Measurements from ENCODE around the gene CHTF8.
A peak's percentile ranks its signal among the peaks of the same experiment; 100 is the strongest.

CHTF8 gene

DNA sequence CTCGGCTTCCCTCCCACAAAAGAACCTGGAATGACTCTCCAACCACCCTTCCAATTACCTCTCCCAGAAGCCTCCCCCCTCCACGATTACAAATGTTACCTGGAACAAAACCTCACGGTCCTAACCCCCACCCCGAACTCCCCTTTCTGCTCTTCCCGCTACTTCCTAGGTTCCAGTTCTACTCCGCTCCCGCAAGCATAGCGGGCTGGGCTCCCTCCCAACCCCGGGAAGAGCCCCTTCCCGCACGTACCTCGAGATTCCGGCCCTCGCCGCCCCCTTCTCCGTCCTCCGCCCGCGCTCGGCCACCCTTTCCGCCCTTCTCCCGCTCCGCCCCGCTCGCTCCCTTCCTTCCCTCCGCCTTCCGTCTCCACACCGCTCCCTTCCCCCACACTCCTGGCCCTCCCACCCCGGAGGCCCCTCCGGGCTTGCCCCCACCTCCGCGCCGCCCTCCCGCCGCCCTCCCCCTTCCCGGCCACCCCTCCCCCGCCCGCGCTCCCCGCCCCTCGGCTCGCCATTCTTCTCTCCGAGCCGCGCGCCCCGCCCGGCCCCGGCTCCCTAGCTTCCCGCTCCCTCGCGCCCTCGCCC lies 457 bp downstream of the CHTF8 start (continued):
- TF ChIP-seq ZNF341 (tag by site-specific recombination; IDR thresholded peaks at IDR 0.05; ENCODE audit: low read depth), result peak; percentile 96
- no peak for TF ChIP-seq GLI2 (tag by site-specific recombination; IDR thresholded peaks at IDR 0.05; ENCODE audit: borderline replicate concordance, low read depth)
- peak; percentile 60; the same call in 1 of the 2 replicates for TF ChIP-seq ZBTB48 (tag by site-specific recombination; IDR thresholded peaks at IDR 0.05)
- no peak for TF ChIP-seq ZNF16 (tag by site-specific recombination; IDR thresholded peaks at IDR 0.05; ENCODE audit: low read depth)
- no peak for TF ChIP-seq ZNF548 (tag by site-specific recombination; IDR thresholded peaks at IDR 0.05)
- no peak for TF ChIP-seq ZNF426 (tag by site-specific recombination; IDR thresholded peaks at IDR 0.05)
- peak; percentile 90 for TF ChIP-seq EGR2 (tag by site-specific recombination; IDR thresholded peaks at IDR 0.05; ENCODE audit: low read depth)
- no peak for TF ChIP-seq ZNF114 (tag by site-specific recombination; IDR thresholded peaks at IDR 0.05)
- TF ChIP-seq ZNF701 (tag by site-specific recombination; IDR thresholded peaks at IDR 0.05), result no peak
- TF ChIP-seq, protein P1, sequence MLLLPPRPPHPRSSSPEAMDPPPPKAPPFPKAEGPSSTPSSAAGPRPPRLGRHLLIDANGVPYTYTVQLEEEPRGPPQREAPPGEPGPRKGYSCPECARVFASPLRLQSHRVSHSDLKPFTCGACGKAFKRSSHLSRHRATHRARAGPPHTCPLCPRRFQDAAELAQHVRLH (tag by site-specific recombination; IDR thresholded peaks at IDR 0.05), result peak; percentile 70
- TF ChIP-seq ZNF211 (tag by site-specific recombination; IDR thresholded peaks at IDR 0.05; ENCODE audit: low read depth), result no peak
- TF ChIP-seq, protein P2, sequence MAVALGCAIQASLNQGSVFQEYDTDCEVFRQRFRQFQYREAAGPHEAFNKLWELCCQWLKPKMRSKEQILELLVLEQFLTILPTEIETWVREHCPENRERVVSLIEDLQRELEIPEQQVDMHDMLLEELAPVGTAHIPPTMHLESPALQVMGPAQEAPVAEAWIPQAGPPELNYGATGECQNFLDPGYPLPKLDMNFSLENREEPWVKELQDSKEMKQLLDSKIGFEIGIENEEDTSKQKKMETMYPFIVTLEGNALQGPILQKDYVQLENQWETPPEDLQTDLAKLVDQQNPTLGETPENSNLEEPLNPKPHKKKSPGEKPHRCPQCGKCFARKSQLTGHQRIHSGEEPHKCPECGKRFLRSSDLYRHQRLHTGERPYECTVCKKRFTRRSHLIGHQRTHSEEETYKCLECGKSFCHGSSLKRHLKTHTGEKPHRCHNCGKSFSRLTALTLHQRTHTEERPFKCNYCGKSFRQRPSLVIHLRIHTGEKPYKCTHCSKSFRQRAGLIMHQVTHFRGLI (tag by site-specific recombination; IDR thresholded peaks at IDR 0.05), result no peak
- TF ChIP-seq ZNF624 (tag by site-specific recombination; IDR thresholded peaks at IDR 0.05), result no peak
- no peak for TF ChIP-seq TRIM28 (IDR thresholded peaks at IDR 0.05; ENCODE audit: borderline replicate concordance, low read length)
- TF ChIP-seq HOXA7 (CRISPR knock-in tag; IDR thresholded peaks at IDR 0.05; ENCODE audit: borderline replicate concordance), result no peak
- no peak for TF ChIP-seq ZNF514 (tag by site-specific recombination; IDR thresholded peaks at IDR 0.05)
- peak; percentile 51 for TF ChIP-seq SP7 (tag by site-specific recombination; IDR thresholded peaks at IDR 0.05)
- TF ChIP-seq OVOL3 (tag by site-specific recombination; IDR thresholded peaks at IDR 0.05), result peak; percentile 14; the same call in 1 of the 2 replicates
- peak; percentile 92 for TF ChIP-seq KLF16 (tag by site-specific recombination; IDR thresholded peaks at IDR 0.05)
- no peak for TF ChIP-seq ZNF621 (tag by site-specific recombination; IDR thresholded peaks at IDR 0.05)
- 0 out of 2 replicates have a peak, but pooled peaks have one; percentile 33 for TF ChIP-seq BCL11B (tag by site-specific recombination; IDR thresholded peaks at IDR 0.05; ENCODE audit: low read depth)
- no peak; the same call in 1 of the 2 replicates for TF ChIP-seq ZNF2 (tag by site-specific recombination; IDR thresholded peaks at IDR 0.05)
- TF ChIP-seq ZNF623 (tag by site-specific recombination; IDR thresholded peaks at IDR 0.05), result no peak
- TF ChIP-seq ZNF146 (tag by site-specific recombination; IDR thresholded peaks at IDR 0.05), result no peak
- TF ChIP-seq FEZF1 (tag by site-specific recombination; IDR thresholded peaks at IDR 0.05), result no peak
- no peak for TF ChIP-seq ZBTB1 (tag by site-specific recombination; IDR thresholded peaks at IDR 0.05)
- TF ChIP-seq ZNF670 (tag by site-specific recombination; IDR thresholded peaks at IDR 0.05; ENCODE audit: low read depth), result no peak
- peak; percentile 12; the same call in 1 of the 2 replicates for TF ChIP-seq ZBTB17 (tag by site-specific recombination; IDR thresholded peaks at IDR 0.05)
- TF ChIP-seq, protein P3, sequence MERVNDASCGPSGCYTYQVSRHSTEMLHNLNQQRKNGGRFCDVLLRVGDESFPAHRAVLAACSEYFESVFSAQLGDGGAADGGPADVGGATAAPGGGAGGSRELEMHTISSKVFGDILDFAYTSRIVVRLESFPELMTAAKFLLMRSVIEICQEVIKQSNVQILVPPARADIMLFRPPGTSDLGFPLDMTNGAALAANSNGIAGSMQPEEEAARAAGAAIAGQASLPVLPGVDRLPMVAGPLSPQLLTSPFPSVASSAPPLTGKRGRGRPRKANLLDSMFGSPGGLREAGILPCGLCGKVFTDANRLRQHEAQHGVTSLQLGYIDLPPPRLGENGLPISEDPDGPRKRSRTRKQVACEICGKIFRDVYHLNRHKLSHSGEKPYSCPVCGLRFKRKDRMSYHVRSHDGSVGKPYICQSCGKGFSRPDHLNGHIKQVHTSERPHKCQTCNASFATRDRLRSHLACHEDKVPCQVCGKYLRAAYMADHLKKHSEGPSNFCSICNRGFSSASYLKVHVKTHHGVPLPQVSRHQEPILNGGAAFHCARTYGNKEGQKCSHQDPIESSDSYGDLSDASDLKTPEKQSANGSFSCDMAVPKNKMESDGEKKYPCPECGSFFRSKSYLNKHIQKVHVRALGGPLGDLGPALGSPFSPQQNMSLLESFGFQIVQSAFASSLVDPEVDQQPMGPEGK (tag by site-specific recombination; IDR thresholded peaks at IDR 0.05), result peak; percentile 52; the same call in 1 of the 2 replicates
- TF ChIP-seq ZBTB7A (tag by site-specific recombination; IDR thresholded peaks at IDR 0.05; ENCODE audit: low read depth), result no peak
- no peak for TF ChIP-seq ZNF37A (tag by site-specific recombination; IDR thresholded peaks at IDR 0.05)
- no peak for TF ChIP-seq ZNF560 (tag by site-specific recombination; IDR thresholded peaks at IDR 0.05; ENCODE audit: borderline replicate concordance)
- no peak for TF ChIP-seq ZNF404 (tag by site-specific recombination; IDR thresholded peaks at IDR 0.05)
- TF ChIP-seq ZFP37 (tag by site-specific recombination; IDR thresholded peaks at IDR 0.05), result no peak
- TF ChIP-seq, protein P4, sequence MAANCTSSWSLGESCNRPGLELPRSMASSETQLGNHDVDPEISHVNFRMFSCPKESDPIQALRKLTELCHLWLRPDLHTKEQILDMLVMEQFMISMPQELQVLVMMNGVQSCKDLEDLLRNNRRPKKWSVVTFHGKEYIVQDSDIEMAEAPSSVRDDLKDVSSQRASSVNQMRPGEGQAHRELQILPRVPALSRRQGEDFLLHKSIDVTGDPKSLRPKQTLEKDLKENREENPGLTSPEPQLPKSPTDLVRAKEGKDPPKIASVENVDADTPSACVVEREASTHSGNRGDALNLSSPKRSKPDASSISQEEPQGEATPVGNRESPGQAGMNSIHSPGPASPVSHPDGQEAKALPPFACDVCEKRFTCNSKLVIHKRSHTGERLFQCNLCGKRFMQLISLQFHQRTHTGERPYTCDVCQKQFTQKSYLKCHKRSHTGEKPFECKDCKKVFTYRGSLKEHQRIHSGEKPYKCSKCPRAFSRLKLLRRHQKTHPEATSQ (tag by site-specific recombination; IDR thresholded peaks at IDR 0.05), result no peak

All from HEK293 (cell line).